RWPE2 (cell line): ENCODE results near the gene CFAP65.

Experiments
- ATAC-seq: fragments of 200-7000 bp; cut with Tn5 transposase; 3 replicates; pipeline ENCODE4 v1.9.1; 2021; ENCODE audit warnings: low read depth
- DNase-seq: peaks from one replicate; pipeline ENCODE4 v3.0.0-alpha.2; 2020; ENCODE audit warnings: low spot score
- H3K27ac ChIP-seq: fragments of 450-650 bp; 2 replicates; pipeline ENCODE4 v1.5.1; 2017; ENCODE audit warnings: mild to moderate bottlenecking; ENCODE audit not compliant: poor library complexity, severe bottlenecking
- H3K27me3 ChIP-seq: fragments of 250-450 bp; sonication (Bioruptor Pico); 2 replicates; pipeline ENCODE4 v1.5.1; 2021; ENCODE audit warnings: mild to moderate bottlenecking, moderate library complexity; ENCODE audit not compliant: insufficient read depth, poor library complexity, severe bottlenecking
- H3K36me3 ChIP-seq: fragments of 250-450 bp; sonication (Bioruptor Pico); 2 replicates; pipeline ENCODE4 v1.5.1; 2020; ENCODE audit warnings: low read depth, mild to moderate bottlenecking, moderate library complexity
- H3K4me1 ChIP-seq: fragments of 250-450 bp; sonication (Bioruptor Pico); 2 replicates; pipeline ENCODE4 v1.5.1; 2021; ENCODE audit warnings: mild to moderate bottlenecking, moderate library complexity; ENCODE audit not compliant: insufficient read depth, poor library complexity, severe bottlenecking
- H3K4me3 ChIP-seq: fragments of 250-450 bp; sonication (Bioruptor Pico); 2 replicates; pipeline ENCODE4 v1.5.1; 2021; ENCODE audit warnings: mild to moderate bottlenecking, moderate library complexity; ENCODE audit not compliant: severe bottlenecking
- H3K9me3 ChIP-seq: fragments of 250-450 bp; sonication (Bioruptor Pico); 2 replicates; pipeline ENCODE4 v1.5.1; 2021; ENCODE audit warnings: mild to moderate bottlenecking, moderate library complexity; ENCODE audit not compliant: severe bottlenecking
- CTCF ChIP-seq: fragments of 450-650 bp; IDR thresholded peaks from one replicate; pipeline ENCODE4 v1.5.1; 2017; ENCODE audit warnings: mild to moderate bottlenecking, moderate library complexity; ENCODE audit not compliant: poor library complexity, severe bottlenecking

The CFAP65 gene

DNA sequence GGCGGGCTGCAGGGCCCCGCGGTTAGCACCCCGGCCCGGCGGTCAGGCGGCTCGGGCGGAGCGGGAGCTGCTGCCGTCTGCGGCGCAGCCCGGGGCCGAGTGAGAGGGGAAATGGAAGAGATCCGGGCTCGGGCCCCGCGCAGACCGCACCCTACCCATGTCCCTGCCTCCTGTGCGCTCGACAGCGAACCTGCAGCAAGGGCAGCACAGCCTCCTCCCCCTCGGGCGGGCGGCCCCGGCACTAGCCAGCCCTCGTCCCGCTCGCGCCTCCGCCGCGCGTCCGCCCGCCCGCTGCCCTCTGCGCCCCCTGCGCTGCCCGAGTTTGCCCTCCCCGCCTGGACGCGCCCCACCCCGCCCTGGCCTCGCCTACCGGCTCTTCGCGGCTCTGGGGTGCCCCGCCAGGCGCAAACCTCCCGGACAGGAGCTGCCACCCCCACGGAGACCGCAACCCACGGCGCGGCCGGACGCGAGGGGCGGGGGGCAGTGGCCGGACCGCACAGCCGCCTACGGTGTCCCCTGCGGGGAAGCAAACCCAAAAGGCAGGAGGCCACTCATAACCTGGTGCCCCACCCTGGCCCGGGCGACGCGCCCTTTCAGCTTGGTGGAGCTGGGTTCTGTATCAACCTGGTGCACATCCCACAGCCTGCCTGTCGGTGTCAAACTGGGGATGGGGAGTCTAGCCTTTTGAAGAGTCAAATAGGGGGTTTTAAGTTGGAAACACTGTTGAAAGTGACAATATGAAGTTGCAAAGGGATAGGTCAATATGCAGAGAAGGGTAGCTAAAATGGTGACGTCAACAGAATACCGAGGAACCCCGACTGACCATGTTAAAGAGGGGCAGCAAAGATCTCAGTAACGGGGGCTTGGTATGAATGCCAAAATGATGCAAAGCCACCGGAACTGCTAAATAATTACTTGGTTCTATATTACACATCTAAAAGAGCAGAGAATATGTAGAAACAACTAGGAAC is 19.8 kb upstream of the CFAP65 start, which contains the start of gene IHH:
Gene IHH, minus strand, starts transcription at position 101 of the 971 bp plus-strand sequence. CDS start 454 bp downstream, outside the sequence.
- Histone ChIP-seq H3K4me3 (no peak within 1 kb of the TSS), H3K27me3 (peaks cover 71% of the 10 kb centered on the region), H3K36me3 (no peaks in the 10 kb centered on the region), H3K4me1 (no peaks in the 10 kb centered on the region), H3K9me3 (no peaks in the 10 kb centered on the region), H3K27ac (no peak within 1 kb of the TSS)
- no peak for DNase-seq
- peak; percentile 17; the same call in 2 of the 3 replicates for ATAC-seq
- no peak for TF ChIP-seq CTCF

- DNase-seq: no peak
- no peaks in the 10 kb centered on the region for H3K4me1 ChIP-seq
- ATAC-seq: peak; percentile 12; the same call in 1 of the 3 replicates
- no peak overlapping the region for H3K4me3 ChIP-seq
- no peak overlapping the region for H3K27ac ChIP-seq
- H3K27me3 ChIP-seq: peaks cover 77% of the 10 kb centered on the region
- no peak for TF ChIP-seq CTCF
- no peaks in the 10 kb centered on the region for H3K9me3 ChIP-seq
- H3K36me3 ChIP-seq: no peaks in the 10 kb centered on the region
These were observed 18.7 kb upstream of the CFAP65 start for GRCh38 chr2:219059725-219060682.

GRCh38 chr2:219059375-219059724 is 18.0 kb upstream of the CFAP65 start:
- DNase-seq: no peak
- Histone ChIP-seq H3K27ac (no peak overlapping the region), H3K27me3 (peaks cover 84% of the 10 kb centered on the region), H3K9me3 (no peaks in the 10 kb centered on the region), H3K36me3 (no peaks in the 10 kb centered on the region), H3K4me1 (no peaks in the 10 kb centered on the region), H3K4me3 (no peak overlapping the region)
- TF ChIP-seq CTCF: no peak
- ATAC-seq: 0 out of 3 replicates have a peak, but pooled peaks have one; percentile 3

- no peaks in the 10 kb centered on the region for H3K4me1 ChIP-seq
- ATAC-seq: peak; percentile 6; the same call in 1 of the 3 replicates
- no peak overlapping the region for H3K4me3 ChIP-seq
- H3K9me3 ChIP-seq: no peaks in the 10 kb centered on the region
- no peaks in the 10 kb centered on the region for H3K36me3 ChIP-seq
- H3K27ac ChIP-seq: no peak overlapping the region
- no peak for TF ChIP-seq CTCF
- peaks cover 84% of the 10 kb centered on the region for H3K27me3 ChIP-seq
- DNase-seq: no peak
These were observed 17.4 kb upstream of the CFAP65 start for GRCh38 chr2:219058541-219059374.
